Progenitor cell of endocrine pancreas (in vitro differentiated cells): ENCODE data around the gene PLXDC2. TPM values are rescaled to one million over a fixed set of nuclear protein-coding genes. Genes with fewer than 3 reads are reported as not detected.

Experiments used
- DNase-seq: peaks from one replicate; pipeline ENCODE4 v3.0.0; 2021; ENCODE audit warnings: low spot score; ENCODE audit not compliant: unreplicated experiment
- H3K27ac Mint-ChIP-seq: 2 replicates; pipeline ENCODE4 v1.8.0; 2021; ENCODE audit warnings: mild to moderate bottlenecking, moderate library complexity, mixed read lengths
- H3K27me3 Mint-ChIP-seq: 2 replicates; pipeline ENCODE4 v1.8.0; 2021; ENCODE audit warnings: mixed read lengths
- H3K36me3 Mint-ChIP-seq: 2 replicates; pipeline ENCODE4 v1.8.0; 2022; ENCODE audit warnings: mixed read lengths; ENCODE audit not compliant: insufficient read depth
- H3K4me1 Mint-ChIP-seq: 2 replicates; pipeline ENCODE4 v1.8.0; 2021; ENCODE audit warnings: low read depth, mixed read lengths
- H3K4me3 Mint-ChIP-seq: 2 replicates; pipeline ENCODE4 v1.8.0; 2021; ENCODE audit warnings: low read depth, mild to moderate bottlenecking, moderate library complexity, mixed read lengths
- H3K9me3 Mint-ChIP-seq: 2 replicates; pipeline ENCODE4 v1.8.0; 2021; ENCODE audit warnings: low read depth, mixed read lengths
- CTCF ChIP-seq: fragments of 200-600 bp; sonication (generic); IDR thresholded peaks from one replicate; pipeline ENCODE4 v1.5.0; 2021; ENCODE audit warnings: antibody characterized with exemption, mild to moderate bottlenecking; ENCODE audit not compliant: unreplicated experiment
- total RNA-seq: library from RNA; stranded (reverse); gene quantifications from 2 replicates; pipeline ENCODE4 v1.2.1, GENCODE V29; 2021

Gene PLXDC2
- total RNA-seq, 1 donor from 2014 or later, result 44.3 TPM

- Mint-ChIP-seq H3K4me1 (peaks cover 18% of the 10 kb centered on the region), H3K27me3 (no peaks in the 10 kb centered on the region), H3K27ac (no peak overlapping the region), H3K9me3 (peaks cover 6% of the 10 kb centered on the region), H3K4me3 (no peak overlapping the region), H3K36me3 (peaks cover 6% of the 10 kb centered on the region)
- DNase-seq, result no peak
- TF ChIP-seq CTCF, result no peak
Measured at GRCh38 chr10:19906108-19906791, 90.0 kb downstream of the PLXDC2 start.

- H3K27me3 Mint-ChIP-seq, result no peaks in the 10 kb centered on the region
- H3K4me3 Mint-ChIP-seq, result no peak overlapping the region
- H3K36me3 Mint-ChIP-seq, result no peaks in the 10 kb centered on the region
- H3K4me1 Mint-ChIP-seq, result peaks cover 12% of the 10 kb centered on the region
- no peaks in the 10 kb centered on the region for H3K9me3 Mint-ChIP-seq
- no peak for TF ChIP-seq CTCF
- no peak for DNase-seq
- no peak overlapping the region for H3K27ac Mint-ChIP-seq
Measured at GRCh38 chr10:19908991-19909696, 92.9 kb downstream of the PLXDC2 start.

GRCh38 chr10:19911886-19912285 lies 95.7 kb downstream of the PLXDC2 start:
- peaks cover 3% of the 10 kb centered on the region for H3K4me1 Mint-ChIP-seq
- peaks cover 3% of the 10 kb centered on the region for H3K9me3 Mint-ChIP-seq
- no peak overlapping the region for H3K4me3 Mint-ChIP-seq
- peaks cover 2% of the 10 kb centered on the region for H3K36me3 Mint-ChIP-seq
- no peak for DNase-seq
- no peaks in the 10 kb centered on the region for H3K27me3 Mint-ChIP-seq
- no peak for TF ChIP-seq CTCF
- H3K27ac Mint-ChIP-seq, result no peak overlapping the region

GRCh38 chr10:19913987-19914386 lies 97.8 kb downstream of the PLXDC2 start:
- Mint-ChIP-seq H3K27ac (no peak overlapping the region), H3K27me3 (no peaks in the 10 kb centered on the region), H3K36me3 (peaks cover 2% of the 10 kb centered on the region), H3K9me3 (peaks cover 3% of the 10 kb centered on the region), H3K4me3 (no peak overlapping the region), H3K4me1 (peaks cover 13% of the 10 kb centered on the region)
- DNase-seq, result no peak
- no peak for TF ChIP-seq CTCF

GRCh38 chr10:19915125-19915524 lies 98.9 kb downstream of the PLXDC2 start:
- no peak for TF ChIP-seq CTCF
- Mint-ChIP-seq H3K9me3 (peaks cover 3% of the 10 kb centered on the region), H3K27ac (no peak overlapping the region), H3K36me3 (peaks cover 2% of the 10 kb centered on the region), H3K4me1 (peaks cover 23% of the 10 kb centered on the region), H3K27me3 (no peaks in the 10 kb centered on the region), H3K4me3 (no peak overlapping the region)
- DNase-seq, result no peak
